HG03432 (cell line): ENCODE measurements around the gene NME9.

Source experiments
- ATAC-seq: cut with Tn5 transposase; IDR thresholded peaks from one replicate; pipeline ENCODE4 v1.9.1; 2021; ENCODE audit warnings: mild to moderate bottlenecking, moderate library complexity; ENCODE audit not compliant: unreplicated experiment

Gene NME9

DNA sequence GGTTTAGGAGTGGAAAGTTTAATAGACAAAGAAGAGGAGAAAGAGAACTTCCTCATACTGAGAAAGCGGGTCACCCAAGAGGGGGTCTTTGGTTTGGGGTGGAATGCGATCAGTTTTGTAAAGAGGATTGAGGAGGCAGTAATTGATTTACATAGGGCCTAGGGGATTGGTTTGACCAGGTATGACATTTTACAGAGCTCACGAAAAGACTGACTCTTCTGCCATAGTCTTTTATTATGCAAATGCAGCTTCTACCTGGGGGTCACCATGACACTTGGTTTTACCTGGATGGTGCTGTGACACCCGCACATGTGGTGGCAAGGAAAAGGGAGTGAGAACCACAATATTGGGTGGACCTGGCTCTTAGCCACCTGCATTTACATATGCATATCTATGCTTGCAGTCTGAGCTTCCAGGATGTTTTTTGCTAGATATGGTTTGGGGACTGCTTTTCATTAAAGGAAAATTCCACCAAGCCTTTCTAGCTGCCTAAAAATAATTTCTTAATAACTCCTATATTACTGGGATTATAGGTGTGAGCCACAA, 6.9 kb upstream of the NME9 start:
- ATAC-seq = no peak

DNA sequence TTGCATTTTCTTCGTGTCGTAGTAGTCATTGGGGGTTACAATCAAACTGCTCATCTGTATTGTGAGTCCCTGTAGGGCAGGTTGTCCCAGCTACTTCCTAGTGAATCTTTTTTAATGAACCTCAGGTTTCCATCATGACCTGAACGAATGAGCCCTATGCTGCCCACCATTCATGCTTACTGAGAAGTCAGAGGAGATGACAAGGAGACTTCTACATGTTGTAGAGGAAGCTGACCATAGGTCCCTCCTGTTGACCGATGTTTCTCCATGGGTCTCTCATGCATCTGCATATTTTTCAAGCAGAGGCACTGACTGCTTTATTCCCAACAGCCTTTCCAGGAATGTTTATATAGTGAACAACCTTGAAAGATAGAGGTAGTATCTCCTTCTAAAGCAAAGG, 5.0 kb upstream of the NME9 start:
- ATAC-seq = no peak

DNA sequence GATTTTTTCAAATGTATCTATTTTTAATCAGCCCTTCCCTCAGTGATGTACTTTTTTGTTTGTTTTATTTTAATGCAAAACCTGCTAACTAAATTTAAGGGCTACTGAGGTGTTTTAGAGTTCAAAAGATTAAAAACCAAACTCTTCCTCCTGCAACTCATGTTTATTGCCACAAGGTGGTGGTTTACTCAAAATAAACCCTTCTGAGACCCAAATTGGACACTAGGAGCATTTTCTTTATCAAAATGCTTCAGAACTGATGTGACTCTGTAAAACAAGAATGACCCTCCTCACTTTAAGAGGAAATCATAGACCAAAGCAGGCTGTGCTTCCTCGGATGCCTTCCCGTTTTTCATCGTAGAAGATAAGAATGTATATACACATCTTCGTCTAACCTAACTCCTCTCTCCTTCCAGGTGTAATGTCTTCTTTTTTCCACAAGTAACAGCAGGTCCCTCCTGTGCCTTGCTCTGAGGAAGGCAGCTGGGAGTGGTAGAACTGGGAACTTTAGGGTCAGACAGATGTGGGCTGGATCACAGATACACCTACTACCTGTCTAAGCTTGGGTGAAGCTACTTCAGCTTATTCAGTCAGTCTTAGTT, 2.9 kb upstream of the NME9 start:
- ATAC-seq = no peak

DNA sequence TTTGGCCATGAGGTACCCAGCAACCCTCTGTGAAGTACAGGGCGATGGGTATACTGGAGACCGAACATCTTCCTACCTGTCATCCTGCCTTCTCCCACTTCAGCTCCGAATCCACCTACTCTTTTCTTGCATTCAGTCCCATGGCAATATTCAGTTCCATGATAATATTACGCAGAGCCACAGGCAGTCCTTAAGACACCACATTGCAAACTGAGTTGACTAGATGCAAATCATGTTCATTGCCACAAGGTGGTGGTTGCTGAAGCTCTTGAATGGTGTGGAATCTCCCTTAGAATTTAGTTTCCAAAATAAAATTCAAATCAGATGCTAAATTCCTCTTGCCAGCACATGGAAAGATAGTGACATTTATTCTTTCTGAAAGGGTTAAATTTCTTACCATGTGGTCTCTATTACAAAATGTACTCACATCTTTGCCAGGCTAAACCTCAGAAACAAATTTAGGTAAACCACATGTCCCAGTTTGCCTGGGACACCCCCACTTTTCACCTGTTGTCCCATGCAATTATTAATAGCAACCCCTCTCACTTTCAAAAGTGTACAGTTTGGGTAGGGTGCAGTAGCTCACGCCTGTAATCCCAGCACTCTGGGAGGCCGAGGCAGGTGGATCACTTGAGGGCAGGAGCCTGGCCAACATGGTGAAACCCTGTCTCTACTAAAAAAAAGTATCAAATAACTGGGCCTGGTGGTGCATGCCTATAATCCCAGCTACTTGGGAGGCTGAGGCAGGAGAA, 1.7 kb upstream of the NME9 start:
- ATAC-seq = no peak

DNA sequence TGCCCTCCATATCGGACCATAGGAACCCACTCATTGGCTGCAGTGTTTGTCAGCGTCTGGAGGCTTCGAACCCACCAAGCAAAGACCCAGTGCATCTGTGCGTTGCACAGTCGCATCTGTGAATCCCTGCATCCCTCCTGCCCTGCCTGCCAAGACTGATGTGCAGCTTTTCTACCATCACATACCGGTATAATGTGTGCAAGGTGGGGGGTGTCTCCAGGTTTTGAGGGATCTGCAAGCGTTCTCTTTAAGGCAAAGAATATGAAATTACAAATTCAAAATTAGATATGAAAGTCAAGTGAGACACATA, 288 bp upstream of the NME9 start:
- no peak for ATAC-seq

DNA sequence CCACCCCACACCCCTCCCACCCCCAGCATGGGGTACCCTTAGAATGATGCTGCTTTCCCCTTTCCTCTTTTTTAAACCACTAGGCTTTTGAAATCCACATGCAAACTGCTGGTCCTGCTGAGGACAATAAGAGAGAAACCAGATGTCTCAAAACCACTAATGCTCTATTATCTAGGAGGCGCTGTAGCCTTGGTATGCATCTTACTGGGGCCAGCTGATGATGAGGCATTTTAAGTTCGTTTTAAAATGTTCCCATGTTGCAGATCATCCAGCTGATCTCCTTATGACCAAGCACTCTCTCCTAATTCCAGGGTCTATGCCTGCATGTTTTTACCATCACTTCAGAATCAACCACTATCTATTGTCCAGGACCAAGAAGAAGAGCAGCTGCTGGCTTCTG, 1.3 kb downstream of the NME9 start:
- ATAC-seq = no peak

DNA sequence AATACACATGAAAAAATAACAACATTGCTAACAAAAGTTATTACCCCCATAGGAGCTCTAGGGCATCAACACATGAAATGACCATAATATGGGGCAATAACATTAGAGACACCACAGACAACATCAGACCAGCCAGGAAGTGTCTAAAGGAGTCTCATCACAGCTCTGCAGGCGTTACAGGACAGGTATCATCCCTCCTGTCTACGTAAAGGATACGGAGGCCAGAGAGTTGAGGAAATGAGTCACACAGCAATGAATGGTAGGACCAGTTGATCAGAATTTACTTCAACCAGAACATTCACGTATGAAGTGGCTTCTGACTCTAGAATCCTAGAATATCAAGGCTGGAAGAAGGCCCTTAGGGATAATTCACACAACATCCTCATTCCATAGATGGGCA, 1.8 kb downstream of the NME9 start:
- ATAC-seq = no peak

DNA sequence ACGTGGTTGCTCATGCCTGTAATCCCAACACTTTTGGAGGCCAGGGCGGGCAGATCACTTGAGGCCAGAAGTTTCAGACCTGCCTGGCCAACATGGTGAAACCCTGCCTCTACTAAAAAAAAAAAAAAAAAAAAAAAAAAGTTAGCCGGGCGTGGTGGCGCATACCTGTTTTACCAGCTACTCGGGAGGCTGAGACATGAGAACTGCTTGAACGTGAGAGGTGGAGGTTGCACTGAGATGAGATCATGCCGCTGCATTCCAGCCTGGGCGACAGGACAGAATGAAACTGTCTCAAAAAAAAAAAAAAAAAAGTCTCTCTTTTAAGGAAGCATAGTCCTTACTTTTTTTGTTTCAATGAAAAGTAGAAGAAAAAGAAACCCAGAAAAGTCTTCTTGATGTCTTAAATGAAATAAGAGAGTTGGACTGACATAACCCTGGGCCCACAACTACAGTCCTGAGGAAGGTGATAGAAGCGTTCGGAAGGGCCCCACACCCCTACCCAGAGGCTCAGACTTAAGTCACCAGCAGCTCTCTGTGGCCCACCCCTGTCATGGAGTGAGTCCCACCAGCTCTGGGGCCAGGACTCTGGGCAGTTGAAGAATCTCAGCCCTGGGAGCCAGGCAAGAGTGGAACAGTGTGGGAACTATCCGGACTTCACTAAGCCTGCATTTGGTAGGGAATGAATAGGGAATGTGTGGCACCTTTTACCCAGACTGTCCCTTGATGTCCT, 2.6 kb downstream of the NME9 start:
- ATAC-seq = no peak

DNA sequence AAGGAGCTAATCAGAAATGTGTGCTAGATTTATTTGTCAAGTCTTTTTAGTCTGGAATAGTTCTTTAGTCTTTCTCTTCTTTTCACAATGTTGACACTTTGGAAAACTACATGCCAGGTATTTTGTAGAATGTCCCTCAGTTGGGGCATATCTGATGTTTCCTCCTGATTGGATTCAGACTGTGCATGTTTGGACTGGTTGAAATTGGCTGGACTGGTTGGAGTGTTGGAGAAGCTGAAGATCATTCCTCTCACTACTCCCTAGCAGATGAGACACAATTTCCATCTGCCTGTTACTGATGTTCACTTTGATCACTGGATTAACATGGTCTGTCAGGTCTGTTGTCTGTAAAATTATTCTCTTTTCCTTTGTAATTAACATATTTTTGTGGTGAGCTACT, 3.7 kb downstream of the NME9 start:
- no peak for ATAC-seq

DNA sequence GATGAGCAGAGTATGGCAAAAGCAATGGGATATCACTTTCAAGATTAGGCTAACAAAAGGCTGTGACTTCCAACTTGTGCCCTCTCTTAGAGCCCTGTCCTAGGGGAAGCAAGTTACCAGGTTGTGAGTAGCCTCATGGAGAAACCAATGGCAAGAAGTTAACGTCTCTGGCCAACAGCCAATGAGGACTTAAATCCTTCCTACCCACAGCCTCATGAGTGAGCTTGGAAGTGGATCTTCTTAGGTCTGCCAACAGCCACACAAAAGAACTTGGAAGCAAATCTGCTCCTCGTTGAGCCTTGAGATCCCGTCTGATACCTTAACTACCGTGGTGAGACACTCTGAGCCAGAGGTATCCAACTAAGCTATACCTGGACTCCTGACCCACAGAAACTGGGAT, 5.7 kb downstream of the NME9 start:
- ATAC-seq = no peak

DNA sequence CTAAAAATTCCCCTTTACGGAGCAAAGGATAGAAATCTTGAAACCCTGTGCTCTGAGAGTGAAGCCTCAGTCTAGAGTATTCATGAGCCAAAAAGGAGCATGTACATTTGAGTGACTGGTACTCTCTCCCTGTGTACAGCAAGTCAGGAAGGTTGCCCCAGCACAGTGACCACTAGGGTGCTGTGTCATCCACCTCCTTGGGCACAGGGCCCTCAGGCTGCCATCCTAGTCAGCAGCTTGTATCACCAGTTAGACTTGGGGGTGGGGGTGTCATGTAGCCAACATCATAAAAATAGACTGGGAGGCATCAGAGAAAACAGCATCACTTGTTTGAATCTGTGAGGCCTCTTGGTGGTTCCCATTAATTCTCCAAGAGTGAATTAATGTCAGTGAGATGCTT, 12.0 kb downstream of the NME9 start:
- no peak for ATAC-seq

DNA sequence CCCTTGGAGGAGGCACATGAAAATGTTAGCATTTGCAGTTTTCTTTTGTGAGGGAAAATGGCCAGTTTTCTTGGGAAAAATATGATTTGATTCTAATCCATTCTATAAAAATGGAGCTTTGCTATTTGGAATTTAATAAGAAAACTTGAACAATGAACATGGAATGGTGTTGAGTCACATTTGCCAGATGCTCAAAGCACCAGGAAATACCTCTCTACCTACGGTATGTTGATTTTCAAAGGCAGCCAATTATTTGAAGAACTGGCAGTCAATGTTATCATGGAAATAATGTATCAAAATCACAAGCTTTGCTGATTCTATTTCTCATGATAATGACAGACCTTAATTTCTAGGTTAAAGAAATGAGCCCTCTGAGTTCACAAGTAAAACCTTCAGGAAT, 14.9 kb downstream of the NME9 start:
- ATAC-seq = no peak

DNA sequence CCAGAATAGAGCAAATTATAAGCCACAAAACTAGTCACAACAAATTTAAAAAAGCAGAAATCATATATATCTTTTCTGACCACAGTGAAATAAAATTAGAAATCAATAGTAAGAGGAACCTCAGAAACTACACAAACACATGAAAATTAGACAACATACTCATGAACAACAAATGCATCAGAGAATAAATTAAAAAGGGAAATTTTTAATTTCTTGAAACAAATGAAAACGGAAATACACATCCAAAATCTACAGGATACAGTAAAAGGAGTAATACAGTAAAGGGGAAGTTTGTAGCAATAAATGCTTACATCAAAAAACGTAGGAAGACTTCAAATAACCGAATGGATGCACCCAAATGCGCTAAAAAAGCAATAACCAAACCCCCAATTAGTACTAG, 19.2 kb downstream of the NME9 start:
- no peak for ATAC-seq

DNA sequence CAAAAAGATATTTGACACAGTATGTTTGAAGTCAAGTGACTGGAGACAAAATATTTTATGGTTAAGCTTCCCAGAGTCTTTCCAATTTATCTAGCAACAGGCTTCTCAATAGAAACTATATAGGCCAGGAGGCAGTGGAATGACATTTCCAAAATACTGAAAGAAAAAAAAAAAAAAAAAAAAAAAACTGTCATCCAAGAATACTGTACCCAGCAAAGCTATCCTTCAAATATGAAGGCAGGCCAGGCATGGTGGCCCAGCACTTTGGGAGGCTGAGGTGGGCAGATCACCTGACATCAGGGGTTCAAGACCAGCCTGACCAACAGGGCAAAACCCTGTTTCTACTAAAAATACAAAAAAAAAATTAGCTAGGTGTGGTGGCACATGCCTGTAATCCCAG, 20.9 kb downstream of the NME9 start:
- ATAC-seq = no peak

DNA sequence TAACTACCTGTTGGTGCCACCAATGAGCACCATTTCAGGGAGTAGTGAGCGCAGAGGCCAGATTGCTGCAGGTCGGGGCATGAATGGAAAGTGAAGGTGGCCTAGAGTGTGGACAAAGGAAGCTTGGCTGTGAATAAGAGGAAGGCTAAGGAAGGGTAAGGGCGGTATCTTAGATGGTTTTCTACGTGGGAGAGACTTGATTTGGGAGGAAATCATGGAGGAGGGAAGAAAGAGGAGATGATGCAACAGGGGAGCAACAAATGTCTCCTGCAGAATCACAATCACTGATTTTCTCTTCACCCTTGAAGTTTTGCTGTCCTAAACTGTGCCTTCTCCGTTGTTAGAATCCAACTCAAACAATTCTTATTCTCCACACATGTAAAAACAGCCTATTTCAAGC, 21.8 kb downstream of the NME9 start:
- no peak for ATAC-seq

DNA sequence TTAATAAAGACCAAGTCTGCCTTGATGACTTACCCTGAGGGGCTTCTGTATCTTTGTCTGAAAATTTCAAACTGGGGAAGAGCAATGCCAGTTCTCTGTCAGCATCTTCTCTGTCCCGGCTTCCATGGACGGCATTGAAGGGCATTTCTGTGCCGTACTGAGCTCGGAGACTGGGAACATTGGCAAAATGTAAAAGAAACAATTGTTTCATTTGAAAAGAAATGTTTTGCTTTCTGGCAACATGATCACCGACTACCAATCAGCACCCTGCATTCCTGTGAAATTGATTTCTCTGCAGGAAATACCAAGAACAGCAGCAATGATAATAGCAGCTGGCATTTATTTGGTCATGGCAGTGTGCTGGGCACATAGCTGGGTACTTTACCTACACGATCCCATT, 26.2 kb downstream of the NME9 start:
- no peak for ATAC-seq

DNA sequence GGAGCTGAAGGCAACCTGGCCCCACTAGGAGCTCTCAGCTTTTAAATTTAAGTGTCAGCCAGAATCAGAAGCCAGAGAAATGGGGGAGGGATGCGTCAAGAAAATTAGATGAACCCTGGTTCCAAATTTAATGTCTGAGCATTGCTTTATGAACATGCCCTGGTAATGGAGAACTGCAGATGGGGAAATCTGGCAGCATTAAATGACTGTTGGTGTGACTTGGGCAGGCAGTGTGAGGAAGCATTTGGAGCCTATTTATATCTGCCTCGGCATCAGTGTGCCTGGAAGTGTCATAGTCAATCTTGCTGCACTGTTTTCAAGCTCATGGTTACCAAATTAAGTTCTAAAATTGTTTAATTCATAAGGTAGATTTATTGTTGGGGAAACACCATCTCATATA, 29.0 kb downstream of the NME9 start:
- no peak for ATAC-seq

DNA sequence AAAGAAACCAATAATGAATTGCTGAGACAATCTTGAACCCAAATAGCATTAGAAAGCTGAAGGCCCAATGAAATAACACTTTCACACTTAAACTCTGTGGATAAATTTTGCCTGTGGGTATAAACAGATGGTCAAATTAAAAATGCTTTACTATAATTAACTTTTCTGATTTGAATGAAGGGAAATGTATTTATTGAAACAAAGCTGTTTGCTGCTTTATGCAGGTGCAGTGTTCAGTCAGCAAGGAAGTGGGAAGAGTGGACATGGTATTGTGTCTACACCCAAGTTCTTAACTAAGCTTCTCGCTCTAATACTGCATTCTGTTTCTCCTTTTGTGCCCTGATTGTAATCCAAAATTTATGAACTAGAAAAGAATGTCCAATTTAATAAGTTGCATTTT, 31.8 kb downstream of the NME9 start:
- no peak for ATAC-seq

DNA sequence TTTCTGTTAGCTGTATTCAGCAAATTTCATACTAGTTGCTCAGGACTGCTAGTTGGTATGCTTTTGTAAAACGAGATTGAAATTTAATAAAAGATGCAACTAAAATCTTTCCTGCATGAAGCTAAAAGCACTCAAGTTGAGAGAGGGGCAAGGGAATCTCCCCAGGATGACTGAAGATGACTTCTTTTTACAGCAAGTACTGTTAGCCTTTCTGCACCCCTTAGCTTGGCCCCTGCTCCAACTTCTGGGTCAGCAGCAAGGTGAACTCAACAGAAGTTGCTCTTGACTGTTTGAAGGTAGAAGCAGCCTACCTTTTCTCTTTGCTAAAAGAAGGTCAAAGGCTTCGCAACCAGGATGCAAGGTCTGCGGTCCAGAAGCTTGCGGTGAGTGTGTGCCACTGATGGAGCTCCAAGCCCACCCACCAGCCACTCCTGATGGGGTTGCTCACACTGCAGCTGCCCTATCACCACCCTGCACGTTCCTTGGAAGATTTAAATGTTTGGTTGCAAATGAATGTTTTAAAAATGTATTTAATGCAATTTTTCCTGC, 32.5 kb downstream of the NME9 start:
- no peak for ATAC-seq

DNA sequence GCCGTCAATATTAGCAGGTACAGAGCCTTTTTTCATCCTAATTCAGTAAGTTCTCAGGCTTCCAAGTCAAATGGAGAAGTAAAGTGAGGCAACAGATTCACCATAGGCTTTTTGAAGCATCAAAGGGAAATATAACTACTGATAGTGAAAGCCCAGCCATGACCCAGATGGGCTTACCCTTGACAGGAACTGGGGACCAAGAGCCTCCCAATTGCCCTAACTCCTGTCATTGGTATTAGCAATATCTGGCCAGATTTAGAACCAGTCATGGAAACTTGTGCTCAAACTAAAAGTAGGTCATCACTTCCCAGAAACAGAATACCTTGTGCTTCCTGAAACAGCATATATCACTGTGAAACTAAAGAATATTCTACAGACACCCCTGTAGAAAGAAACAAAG, 33.0 kb downstream of the NME9 start:
- no peak for ATAC-seq

DNA sequence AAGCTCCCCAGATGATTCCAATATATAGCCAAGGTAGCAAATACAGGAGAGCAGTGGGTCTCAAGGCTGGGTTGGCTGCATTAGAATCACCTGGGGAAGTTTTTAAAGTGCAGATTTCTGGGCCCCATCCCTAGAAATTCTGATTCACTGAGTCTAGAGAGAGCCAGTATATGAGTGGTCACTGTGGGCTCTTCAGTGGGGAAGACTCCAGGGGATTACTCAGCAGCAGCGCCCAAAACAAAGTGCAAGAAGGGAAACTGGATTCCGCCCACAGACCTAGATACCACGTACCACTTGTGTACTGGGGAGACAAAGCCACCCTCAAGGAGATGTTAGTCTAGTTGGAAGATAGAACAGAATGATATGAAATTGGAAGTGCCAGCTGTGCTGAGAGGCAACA, 40.0 kb downstream of the NME9 start:
- ATAC-seq = no peak

DNA sequence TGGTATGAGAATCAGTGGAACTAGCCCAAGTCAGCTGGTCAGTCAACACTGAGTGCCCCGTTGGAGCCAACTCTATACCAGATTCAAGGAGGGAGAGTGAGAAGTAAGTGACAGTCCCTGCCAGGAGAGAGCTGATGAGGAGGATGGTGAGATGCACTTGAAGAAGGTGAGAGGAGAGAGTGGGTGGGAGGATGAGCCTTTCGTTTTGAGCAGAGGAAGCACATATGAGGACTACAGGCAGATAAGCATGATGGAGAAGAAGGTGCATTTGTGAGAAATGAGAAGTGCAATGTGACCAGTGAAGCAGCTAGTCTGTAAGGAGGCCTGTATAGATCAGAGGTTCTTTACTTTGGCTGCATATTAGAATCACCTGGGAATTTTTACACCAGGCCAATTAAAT, 40.4 kb downstream of the NME9 start:
- ATAC-seq = no peak
